ENCODE data around the gene RTP4. TPM values are rescaled to one million over a fixed set of nuclear protein-coding genes. Genes with fewer than 3 reads are reported as not detected.

The RTP4 gene
- total RNA-seq (2022; extraction: Qiagen RNA extraction; ENCODE audit: low read depth): not detected in 5 replicates

GRCh38 chr3:187368251-187369088, at the start of gene RTP4:
TSS of gene RTP4 (plus strand) at chr3:187368385. CDS start at chr3:187368442, 57 bp downstream.

Other genes starting within 250 kb of the RTP4 start
- gene RPL39L, start 228.9 kb upstream of the RTP4 start, total RNA-seq (2022; extraction: Qiagen RNA extraction; ENCODE audit: low read depth): 45.8 to 55.3 TPM (median 52.5 TPM) in 5 replicates
- not detected in 5 replicates for gene RTP1, start 170.9 kb upstream of the RTP4 start, total RNA-seq (2022; extraction: Qiagen RNA extraction; ENCODE audit: low read depth)
- not detected in 5 replicates for gene MASP1, start 76.6 kb upstream of the RTP4 start, total RNA-seq (2022; extraction: Qiagen RNA extraction; ENCODE audit: low read depth)